Erythroblast (primary cell): ENCODE measurements around the gene POLR1C.

Source experiments
- GATA1 ChIP-seq: IDR thresholded peaks from 2 replicates; pipeline ENCODE4 v1.6.1; 2011; ENCODE audit warnings: low read depth, mild to moderate bottlenecking, control low read depth, low read length, moderate library complexity
- POLR2A ChIP-seq: IDR thresholded peaks from 2 replicates; pipeline ENCODE4 v1.6.1; 2011; ENCODE audit warnings: mild to moderate bottlenecking, low read length

DNA sequence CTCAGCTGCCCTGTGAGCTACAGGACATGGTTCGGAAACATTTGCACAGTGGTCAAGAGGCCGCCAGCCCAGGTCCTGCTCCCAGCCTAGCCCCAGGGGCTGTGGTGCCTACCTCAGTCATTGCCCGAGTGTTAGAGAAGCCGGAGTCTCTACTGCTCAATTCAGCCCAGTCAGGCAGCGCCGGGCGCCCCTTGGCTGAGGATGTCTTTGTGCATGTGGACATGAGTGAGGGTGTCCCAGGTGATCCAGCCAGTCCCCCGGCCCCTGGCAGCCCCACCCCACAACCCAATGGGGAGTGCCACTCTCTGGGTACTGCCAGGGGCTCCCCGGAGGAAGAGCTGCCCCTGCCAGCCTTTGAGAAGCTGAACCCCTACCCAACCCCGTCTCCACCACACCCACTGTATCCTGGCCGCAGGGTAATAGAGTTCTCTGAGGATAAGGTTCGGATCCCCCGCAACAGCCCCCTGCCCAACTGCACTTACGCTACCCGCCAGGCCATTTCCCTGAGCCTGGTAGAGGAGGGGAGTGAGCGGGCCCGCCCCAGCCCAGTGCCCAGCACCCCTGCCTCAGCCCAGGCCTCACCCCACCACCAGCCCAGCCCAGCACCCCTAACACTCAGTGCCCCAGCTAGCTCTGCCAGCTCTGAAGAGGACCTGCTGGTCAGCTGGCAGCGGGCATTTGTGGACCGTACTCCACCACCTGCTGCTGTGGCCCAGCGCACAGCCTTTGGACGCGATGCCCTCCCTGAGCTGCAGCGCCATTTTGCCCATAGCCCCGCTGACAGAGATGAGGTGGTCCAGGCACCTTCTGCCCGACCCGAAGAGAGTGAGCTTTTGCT is 11.9 kb upstream of the POLR1C start:
- TF ChIP-seq POLR2A, result no peak
- TF ChIP-seq GATA1, result no peak
